Testis (tissue), 3 donors: ENCODE measurements around the gene DUSP7. TPM values are rescaled to one million over a fixed set of nuclear protein-coding genes. Genes with fewer than 3 reads are reported as not detected.

Experiments used
- DNase-seq: peaks from one replicate; pipeline ENCODE4 v3.0.0-alpha.2; 2019
- H3K27ac ChIP-seq, 2 donors: fragments of 200-600 bp; sonication (generic); one replicate each; pipeline ENCODE4 v1.5.1; 2019
- H3K27me3 ChIP-seq: fragments of 200-600 bp; sonication (generic); one replicate; pipeline ENCODE4 v1.5.1; 2019
- H3K36me3 ChIP-seq: fragments of 200-600 bp; sonication (generic); one replicate; pipeline ENCODE4 v1.5.1; 2017; ENCODE audit warnings: low read depth; ENCODE audit errors: missing control alignments
- H3K4me1 ChIP-seq: fragments of 200-600 bp; sonication (generic); one replicate; pipeline ENCODE4 v1.5.1; 2019
- H3K4me3 ChIP-seq, 2 donors: fragments of 200-600 bp; sonication (generic); one replicate each; pipeline ENCODE4 v1.5.1; 2017 to 2019
- H3K9me3 ChIP-seq: fragments of 200-600 bp; sonication (generic); one replicate; pipeline ENCODE4 v1.5.1; 2017
- POLR2A ChIP-seq: fragments of 450-650 bp; IDR thresholded peaks from one replicate; pipeline ENCODE4 v1.6.1; 2017; ENCODE audit warnings: antibody characterized with exemption, mild to moderate bottlenecking, moderate library complexity
- WGBS, 2 donors: methylation state at CpG; one replicate each; pipeline ENCODE4 v1.1.5; 2018; 5-methylcytosine and 5-hydroxymethylcytosine counted together
- intact Hi-C: fragments of 100-400 bp; cut with DNase I; formaldehyde crosslinking; loops from one replicate; pipeline ENCODE4 v1.15.1; 2023; ENCODE audit warnings: low total_unique reads
- polyA plus RNA-seq: library from polyadenylated mRNA; stranded (reverse); fragments of 350-450 nt; fragmentation: Illumina TruSeq; extraction: RNeasy Lipid Tissue Mini Kit (QIAGEN cat#74804); gene quantifications from one replicate; pipeline ENCODE4 v1.2.3, GENCODE V29; 2014; ENCODE audit warnings: low read depth, low replicate concordance; ENCODE audit not compliant: insufficient read depth
- total RNA-seq, 2 donors: library from RNA; depleted of rRNA; stranded (reverse); fragments of >200 nt; gene quantifications; one replicate each; pipeline ENCODE4 v1.2.3, GENCODE V29; 2016
- TF ChIP-seq, protein P1 (sequence below), 3 experiments: fragments of 450-650 bp in 2 of 3; fragments of 200-600 bp in 1 of 3; sonication (generic) in 1 of 3; IDR thresholded peaks; one replicate each; pipeline ENCODE4 v1.5.1; 2016 to 2019; ENCODE audit warnings: antibody characterized with exemption in 3 of 3, mild to moderate bottlenecking in 2 of 3, moderate library complexity in 1 of 3

DUSP7 gene
- total and polyA plus RNA-seq, 3 donors from 2014 or later: 25.1 to 48.8 (median 40.6) TPM

DNA sequence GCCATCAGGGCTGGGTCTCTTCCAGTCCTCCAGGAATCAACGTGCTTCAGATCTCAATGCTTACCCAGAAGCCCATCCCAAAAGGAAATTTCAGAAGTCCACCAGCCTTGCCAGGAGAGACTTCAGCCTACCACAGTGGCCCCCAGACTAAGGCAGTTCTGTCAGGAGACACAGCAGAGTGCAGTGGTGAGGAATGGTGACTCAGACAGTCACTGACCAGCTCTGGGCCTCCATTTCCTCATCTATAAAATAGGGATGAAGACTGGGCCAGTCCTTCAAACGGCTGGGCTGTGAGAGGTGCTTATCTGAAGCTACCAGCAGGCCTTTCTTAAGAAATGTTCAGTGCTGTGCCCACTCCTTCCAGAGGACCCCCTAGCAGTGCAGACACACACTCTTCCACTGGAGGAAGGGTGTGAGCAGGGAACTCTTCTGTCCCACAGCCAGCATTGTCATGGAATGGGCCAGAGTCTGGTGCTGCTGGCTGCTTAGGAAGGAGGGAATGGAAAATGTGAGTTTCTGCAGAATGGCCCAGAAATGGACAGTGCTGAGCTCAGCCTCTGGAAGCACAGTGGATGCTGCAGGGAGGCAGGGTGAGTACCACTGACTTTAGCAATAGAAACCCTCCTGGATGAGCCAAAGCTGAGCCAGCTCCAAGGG is 41.6 kb upstream of the DUSP7 start:
- Histone ChIP-seq H3K27me3 (no peaks in the 10 kb centered on the region), H3K27ac (no peak overlapping the region), H3K4me3 (no peak overlapping the region), H3K36me3 (no peaks in the 10 kb centered on the region), H3K4me1 (peaks cover 3% of the 10 kb centered on the region), H3K9me3 (no peaks in the 10 kb centered on the region)
- intact Hi-C loops: no loop called here
- TF ChIP-seq, protein P1, sequence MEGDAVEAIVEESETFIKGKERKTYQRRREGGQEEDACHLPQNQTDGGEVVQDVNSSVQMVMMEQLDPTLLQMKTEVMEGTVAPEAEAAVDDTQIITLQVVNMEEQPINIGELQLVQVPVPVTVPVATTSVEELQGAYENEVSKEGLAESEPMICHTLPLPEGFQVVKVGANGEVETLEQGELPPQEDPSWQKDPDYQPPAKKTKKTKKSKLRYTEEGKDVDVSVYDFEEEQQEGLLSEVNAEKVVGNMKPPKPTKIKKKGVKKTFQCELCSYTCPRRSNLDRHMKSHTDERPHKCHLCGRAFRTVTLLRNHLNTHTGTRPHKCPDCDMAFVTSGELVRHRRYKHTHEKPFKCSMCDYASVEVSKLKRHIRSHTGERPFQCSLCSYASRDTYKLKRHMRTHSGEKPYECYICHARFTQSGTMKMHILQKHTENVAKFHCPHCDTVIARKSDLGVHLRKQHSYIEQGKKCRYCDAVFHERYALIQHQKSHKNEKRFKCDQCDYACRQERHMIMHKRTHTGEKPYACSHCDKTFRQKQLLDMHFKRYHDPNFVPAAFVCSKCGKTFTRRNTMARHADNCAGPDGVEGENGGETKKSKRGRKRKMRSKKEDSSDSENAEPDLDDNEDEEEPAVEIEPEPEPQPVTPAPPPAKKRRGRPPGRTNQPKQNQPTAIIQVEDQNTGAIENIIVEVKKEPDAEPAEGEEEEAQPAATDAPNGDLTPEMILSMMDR (IDR thresholded peaks at IDR 0.05): no peak
- no peak for TF ChIP-seq POLR2A
- DNase-seq: no peak
- 79 to 86% methylated on average over 2 of the region's 2 CpGs for WGBS, 2 donors

DNA sequence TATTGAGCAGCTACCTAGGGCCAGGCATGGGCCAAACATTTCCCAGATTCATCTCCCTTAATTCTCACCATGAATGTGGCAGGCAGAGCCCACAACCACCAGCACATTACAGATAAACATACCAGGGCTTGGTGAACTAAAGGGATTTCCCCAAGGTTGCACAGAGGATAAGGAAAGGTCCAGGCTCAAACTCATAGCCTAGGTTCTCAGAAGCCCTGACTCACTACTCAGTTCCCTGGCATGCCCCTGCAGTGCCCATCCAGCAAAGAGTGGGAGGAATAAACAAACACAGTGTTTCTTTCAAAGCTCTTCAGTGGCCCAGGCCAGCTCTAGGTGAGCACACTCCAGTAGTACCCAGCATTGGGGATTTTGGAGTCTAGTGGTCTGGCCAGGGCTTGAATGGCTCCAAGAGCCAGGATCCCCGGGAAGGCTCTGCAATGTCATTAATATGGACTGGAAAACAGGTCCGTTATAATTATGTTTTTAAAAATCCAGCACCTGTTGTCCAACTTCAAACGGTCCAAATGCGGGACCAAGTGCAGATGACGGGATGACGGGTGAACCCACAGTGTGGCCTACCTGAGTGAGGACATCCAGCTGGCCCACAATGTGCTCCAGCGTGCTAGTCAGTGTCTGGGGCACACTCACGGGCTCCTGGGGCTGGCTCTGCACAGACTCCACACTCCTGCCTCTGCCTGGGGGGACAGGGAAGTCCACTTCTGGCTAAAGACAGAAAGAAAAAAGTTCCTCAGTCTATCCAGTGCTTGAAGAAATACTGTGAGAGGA is 39.8 kb upstream of the DUSP7 start:
- DNase-seq: no peak
- WGBS, 2 donors: 91 to 92% methylated on average over 8 of the region's 8 CpGs
- no peaks in the 10 kb centered on the region for H3K9me3 ChIP-seq
- no peaks in the 10 kb centered on the region for H3K27me3 ChIP-seq
- peaks cover 8% of the 10 kb centered on the region for H3K4me1 ChIP-seq
- intact Hi-C loops: no loop called here
- TF ChIP-seq POLR2A: no peak
- TF ChIP-seq, protein P1 (IDR thresholded peaks at IDR 0.05): no peak
- H3K36me3 ChIP-seq: no peaks in the 10 kb centered on the region
- H3K27ac ChIP-seq: no peak overlapping the region
- no peak overlapping the region for H3K4me3 ChIP-seq

DNA sequence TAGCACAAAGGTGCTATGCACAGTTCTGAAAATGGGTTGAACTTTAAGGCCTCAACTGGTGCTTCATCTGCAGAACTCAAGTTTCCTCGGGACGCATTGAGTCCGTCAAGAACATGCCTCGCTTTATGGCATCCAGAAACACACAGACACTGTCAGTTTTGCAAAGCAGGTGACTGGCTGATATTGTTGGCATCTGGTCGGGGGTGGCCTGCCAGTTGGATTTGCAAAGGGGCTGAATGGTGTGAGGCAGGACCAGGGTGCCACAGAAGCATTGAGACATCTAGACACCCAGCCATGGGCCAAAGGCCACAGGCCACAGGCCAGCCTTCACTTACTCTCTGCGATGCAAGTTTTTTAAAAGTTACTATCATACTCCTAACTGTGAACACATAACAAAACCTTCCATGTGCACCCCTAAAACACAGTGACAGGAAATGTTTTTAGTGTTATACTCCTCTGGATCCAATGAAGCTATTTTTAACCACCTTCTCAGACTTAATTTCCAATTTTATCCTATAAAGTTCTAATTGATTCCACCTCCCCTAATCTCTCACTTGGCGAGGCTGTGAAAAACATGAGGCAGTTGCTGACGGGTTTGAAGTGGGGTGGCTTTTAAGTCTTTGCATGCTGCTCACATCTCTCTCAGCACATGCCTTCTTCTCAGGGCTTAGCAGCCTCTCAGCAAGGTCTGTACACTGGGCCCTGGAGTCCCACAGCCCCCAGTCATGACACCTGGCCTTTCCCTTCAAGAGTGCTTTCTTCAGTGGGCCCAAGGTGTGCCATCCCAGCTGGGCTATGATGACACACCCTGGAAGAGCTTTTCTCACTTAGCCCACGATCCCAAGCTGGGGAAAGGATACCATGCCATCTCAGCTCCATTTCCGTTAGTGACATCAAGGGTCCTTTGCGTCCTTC is 38.5 kb upstream of the DUSP7 start:
- WGBS, 2 donors: 95 to 99% methylated on average over 11 of the region's 11 CpGs
- no peak overlapping the region for H3K4me3 ChIP-seq
- H3K9me3 ChIP-seq: no peaks in the 10 kb centered on the region
- no peak overlapping the region for H3K27ac ChIP-seq
- H3K36me3 ChIP-seq: no peaks in the 10 kb centered on the region
- DNase-seq: no peak
- H3K27me3 ChIP-seq: no peaks in the 10 kb centered on the region
- intact Hi-C loops: no loop called here
- peaks cover 22% of the 10 kb centered on the region for H3K4me1 ChIP-seq
- no peak for TF ChIP-seq POLR2A
- TF ChIP-seq, protein P1 (IDR thresholded peaks at IDR 0.05): no peak

DNA sequence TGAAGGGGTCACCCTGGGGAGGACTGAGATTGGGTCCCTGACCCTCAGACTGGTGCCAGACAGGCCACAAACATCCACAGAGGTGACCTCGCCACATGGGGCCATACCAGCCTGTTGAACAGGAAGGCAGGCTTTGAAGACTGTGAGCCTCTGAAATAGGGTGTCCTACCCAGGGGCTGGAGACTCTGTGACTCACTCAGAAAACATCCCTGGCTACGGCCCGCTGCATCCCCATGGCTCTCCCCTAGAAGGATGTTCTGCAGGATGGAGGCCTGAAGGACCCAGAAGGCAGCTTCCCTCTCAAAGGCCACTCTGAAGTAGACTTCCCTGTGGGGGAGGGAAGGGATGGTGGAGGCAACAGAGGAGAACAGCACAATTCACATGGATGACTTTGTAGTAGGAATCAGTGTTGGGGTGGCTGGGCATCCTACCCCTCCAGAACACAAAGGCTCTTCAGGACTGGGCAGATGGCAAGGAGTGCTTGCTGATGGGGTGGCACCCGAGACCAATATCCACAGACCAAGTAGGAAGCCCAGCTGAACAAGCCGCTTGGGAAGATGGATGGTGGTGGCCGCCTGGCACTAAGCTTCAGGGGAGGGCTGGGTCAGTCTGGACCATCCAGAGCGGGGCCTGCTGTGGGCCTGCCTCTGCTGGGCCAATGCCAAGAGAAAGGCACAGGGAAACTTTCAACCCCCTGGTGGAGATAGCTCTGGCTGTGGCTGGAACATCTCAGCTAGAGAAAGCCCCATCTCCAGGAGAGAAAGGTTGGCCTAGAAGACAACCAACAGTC is 37.6 kb upstream of the DUSP7 start:
- no peak for DNase-seq
- WGBS, 2 donors: 93 to 100% methylated on average over 6 to 7 of the region's 7 CpGs
- TF ChIP-seq, protein P1 (IDR thresholded peaks at IDR 0.05): no peak
- no peak for TF ChIP-seq POLR2A
- H3K27ac ChIP-seq: no peak overlapping the region
- H3K4me1 ChIP-seq: peaks cover 31% of the 10 kb centered on the region
- H3K4me3 ChIP-seq: no peak overlapping the region
- intact Hi-C loops: no loop called here
- no peaks in the 10 kb centered on the region for H3K27me3 ChIP-seq
- no peaks in the 10 kb centered on the region for H3K36me3 ChIP-seq
- no peaks in the 10 kb centered on the region for H3K9me3 ChIP-seq
